OCI-LY1 (cell line): ENCODE measurements around the gene RPEL1.

Experiments
- CTCF ChIP-seq: fragments of 200-600 bp; sonication (generic), shearing (Covaris generic); IDR thresholded peaks from 2 replicates; pipeline ENCODE4 v1.5.1; 2017; ENCODE audit warnings: mild to moderate bottlenecking, antibody characterized with exemption, low read length, moderate library complexity, mixed read lengths
- EZH2 ChIP-seq: fragments of 200-600 bp; sonication (generic), shearing (Covaris generic); IDR thresholded peaks from 2 replicates; pipeline ENCODE4 v1.8.0; 2017; ENCODE audit warnings: borderline replicate concordance, mixed run types, mild to moderate bottlenecking, antibody characterized with exemption, low read length, moderate library complexity, mixed read lengths

GRCh38 chr10:103232772-103233488 lies 12.8 kb upstream of the RPEL1 start:
- TF ChIP-seq CTCF: no peak
- no peak for TF ChIP-seq EZH2
